Thyroid gland (tissue), 4 donors: ENCODE data around the gene PLBD1. TPM values are rescaled to one million over a fixed set of nuclear protein-coding genes. Genes with fewer than 3 reads are reported as not detected.

Experiments used
- DNase-seq, 2 donors: peaks; one replicate each; pipeline ENCODE4 v3.0.0-alpha.2; 2019
- H3K27ac ChIP-seq, 3 donors: fragments of 200-600 bp; sonication (generic); 1 replicate in 2 of 3; 2 replicates in 1 of 3; pipeline ENCODE4 v1.5.1; 2016 to 2019; ENCODE audit warnings: mild to moderate bottlenecking in 1 of 3, moderate library complexity in 1 of 3
- H3K27me3 ChIP-seq: fragments of 200-600 bp; sonication (generic); one replicate; pipeline ENCODE4 v1.5.1; 2019
- H3K36me3 ChIP-seq, 2 donors: fragments of 200-600 bp; sonication (generic); one replicate each; pipeline ENCODE4 v1.5.1; 2016 to 2019
- H3K4me1 ChIP-seq, 2 donors: fragments of 200-600 bp; sonication (generic); one replicate each; pipeline ENCODE4 v1.5.1; 2017 to 2019
- H3K4me3 ChIP-seq, 3 donors: fragments of 200-600 bp; sonication (generic); replicated peaks in 1 of 3; 1 replicate in 2 of 3; 2 replicates in 1 of 3; pipeline ENCODE4 v1.5.1; 2016; ENCODE audit warnings: mild to moderate bottlenecking in 1 of 3
- H3K9me3 ChIP-seq: fragments of 200-600 bp; sonication (generic); one replicate; pipeline ENCODE4 v1.5.1; 2017
- CTCF ChIP-seq, 6 experiments: fragments of 200-600 bp in 3 of 6; fragments of 450-650 bp in 3 of 6; sonication (generic) in 3 of 6; IDR thresholded peaks; one replicate each; pipeline ENCODE4 v1.5.1; 2016 to 2019; ENCODE audit warnings: antibody characterized with exemption in 6 of 6, mild to moderate bottlenecking in 2 of 6, inconsistent platforms in 1 of 6, moderate library complexity in 1 of 6
- POLR2A ChIP-seq, 2 donors: fragments of 450-650 bp; IDR thresholded peaks; one replicate each; pipeline ENCODE4 v1.6.1; 2017; ENCODE audit warnings: antibody characterized with exemption in 2 of 2, mild to moderate bottlenecking in 2 of 2, moderate library complexity in 1 of 2
- WGBS, 2 donors: methylation state at CpG; one replicate each; pipeline ENCODE4 v1.1.5; 2017; 5-methylcytosine and 5-hydroxymethylcytosine counted together
- intact Hi-C: fragments of 100-400 bp; cut with DNase I; formaldehyde crosslinking; loops from one replicate; pipeline ENCODE4 v1.15.1; 2023
- total RNA-seq, 4 donors: library from RNA; depleted of rRNA; stranded (reverse); fragments of >200 nt; gene quantifications; one replicate each; pipeline ENCODE4 v1.2.3, GENCODE V29; 2016

PLBD1 gene
- total RNA-seq, 4 donors from 2014 or later: 5.1 to 14.5 (median 10.6) TPM

GRCh38 chr12:14577344-14577743 lies 9.7 kb upstream of the PLBD1 start:
- Histone ChIP-seq H3K27ac (no peak overlapping the region), H3K4me3 (no peak overlapping the region)
- WGBS, 2 donors: 47 to 62% methylated on average over 1 of the region's 1 CpG

GRCh38 chr12:14576896-14577295 lies 9.2 kb upstream of the PLBD1 start:
- no peak overlapping the region for H3K4me3 ChIP-seq
- no peak for TF ChIP-seq POLR2A (IDR thresholded peaks at IDR 0.05)
- no peak for TF ChIP-seq CTCF (IDR thresholded peaks at IDR 0.05)
- H3K9me3 ChIP-seq: no peaks in the 10 kb centered on the region
- no peak for DNase-seq
- 72 to 74% methylated on average over 8 of the region's 8 CpGs for WGBS, 2 donors
- no peaks in the 10 kb centered on the region for H3K36me3 ChIP-seq
- H3K27me3 ChIP-seq: no peaks in the 10 kb centered on the region
- no peaks in the 10 kb centered on the region for H3K4me1 ChIP-seq
- intact Hi-C loops: no loop called here
- no peak overlapping the region for H3K27ac ChIP-seq

More at GRCh38 chr12:14577344-14577743, 9.7 kb upstream of the PLBD1 start:
- Histone ChIP-seq H3K36me3 (no peaks in the 10 kb centered on the region), H3K9me3 (no peaks in the 10 kb centered on the region), H3K4me1 (no peaks in the 10 kb centered on the region), H3K27me3 (no peaks in the 10 kb centered on the region)
- DNase-seq: no peak
- no peak for TF ChIP-seq CTCF (IDR thresholded peaks at IDR 0.05)
- no peak for TF ChIP-seq POLR2A (IDR thresholded peaks at IDR 0.05)
- intact Hi-C loops: no loop called here

GRCh38 chr12:14575585-14575984 lies 7.9 kb upstream of the PLBD1 start:
- Histone ChIP-seq H3K27me3 (no peaks in the 10 kb centered on the region), H3K9me3 (no peaks in the 10 kb centered on the region), H3K27ac (no peak overlapping the region), H3K4me3 (no peak overlapping the region), H3K4me1 (no peaks in the 10 kb centered on the region), H3K36me3 (no peaks in the 10 kb centered on the region)
- DNase-seq: no peak
- 82 to 83% methylated on average over 1 of the region's 1 CpG for WGBS, 2 donors
- no peak for TF ChIP-seq CTCF (IDR thresholded peaks at IDR 0.05)
- TF ChIP-seq POLR2A (IDR thresholded peaks at IDR 0.05): no peak
- intact Hi-C loops: no loop called here

- DNase-seq: peak in 1 of 2 donors; percentile 21
- no peak for TF ChIP-seq CTCF (IDR thresholded peaks at IDR 0.05)
- no peak for TF ChIP-seq POLR2A (IDR thresholded peaks at IDR 0.05)
- Histone ChIP-seq H3K4me3 (no peak overlapping the region), H3K4me1 (peaks cover under 1 to 1% of the 10 kb centered on the region in 2 donors), H3K9me3 (no peaks in the 10 kb centered on the region), H3K36me3 (no peaks in the 10 kb centered on the region), H3K27ac (no peak overlapping the region), H3K27me3 (no peaks in the 10 kb centered on the region)
- intact Hi-C loops: no loop called here
- WGBS, 2 donors: 49 to 60% methylated on average over 5 of the region's 5 CpGs
These were observed 5.4 kb upstream of the PLBD1 start for GRCh38 chr12:14573118-14573517.

GRCh38 chr12:14572401-14572800 lies 4.7 kb upstream of the PLBD1 start:
- TF ChIP-seq CTCF (IDR thresholded peaks at IDR 0.05) (no peak), POLR2A (IDR thresholded peaks at IDR 0.05) (no peak)
- no peak for DNase-seq
- 84 to 86% methylated on average over 4 of the region's 4 CpGs for WGBS, 2 donors
- no peaks in the 10 kb centered on the region for H3K36me3 ChIP-seq
- no peaks in the 10 kb centered on the region for H3K9me3 ChIP-seq
- no peaks in the 10 kb centered on the region for H3K27me3 ChIP-seq
- H3K27ac ChIP-seq: no peak overlapping the region
- peaks cover 4 to 6% of the 10 kb centered on the region in 2 donors for H3K4me1 ChIP-seq
- intact Hi-C loops: no loop called here
- H3K4me3 ChIP-seq: no peak overlapping the region
